ENCODE data around the gene DLST.
A peak's percentile ranks its signal among the peaks of the same experiment; 100 is the strongest.

The DLST gene

GRCh38 chr14:74860899-74861733 lies 20.6 kb upstream of the DLST start:
- peak; percentile 87 to 88 for DNase-seq

DNA sequence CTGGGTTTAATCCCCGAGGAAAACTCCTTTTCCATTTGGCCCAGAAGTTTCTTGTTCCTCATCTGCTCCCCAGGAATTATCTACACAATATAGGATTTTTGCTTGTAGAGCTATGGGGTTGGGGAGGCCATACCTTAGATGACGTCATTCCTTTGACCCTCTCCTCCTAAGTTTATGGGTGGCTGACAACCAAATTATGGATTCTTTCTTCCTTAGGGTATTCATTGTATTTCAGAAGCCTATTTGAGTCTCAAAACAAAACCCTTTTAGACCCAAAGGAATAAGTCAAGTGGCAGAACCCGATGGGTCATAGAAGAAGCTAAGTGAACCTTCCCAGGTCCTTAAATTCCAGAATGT lies 20.0 kb upstream of the DLST start:
- no peak for DNase-seq

DNA sequence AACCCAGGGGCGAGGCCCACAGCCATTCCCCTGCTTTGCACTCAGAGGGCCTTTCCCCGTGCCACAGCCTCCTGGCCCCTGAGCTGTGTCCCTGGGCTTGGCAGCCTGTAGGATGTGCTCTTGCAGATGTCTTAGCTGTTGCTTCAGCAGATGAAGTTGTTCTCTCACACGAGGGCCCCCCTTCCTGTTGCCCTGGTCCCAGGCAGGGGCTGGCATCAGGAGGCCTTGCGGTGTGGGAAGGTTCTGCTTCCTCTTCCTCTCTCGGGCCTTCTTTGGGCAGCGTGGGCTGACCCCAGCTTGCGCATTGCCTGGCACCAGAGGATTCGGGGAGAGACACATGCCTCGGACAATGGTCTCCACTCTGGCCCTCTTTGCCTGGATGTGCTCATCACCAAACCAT lies 18.4 kb upstream of the DLST start:
- DNase-seq, result no peak

- no peak for DNase-seq
Observed at GRCh38 chr14:74864198-74864597, 17.5 kb upstream of the DLST start.

DNA sequence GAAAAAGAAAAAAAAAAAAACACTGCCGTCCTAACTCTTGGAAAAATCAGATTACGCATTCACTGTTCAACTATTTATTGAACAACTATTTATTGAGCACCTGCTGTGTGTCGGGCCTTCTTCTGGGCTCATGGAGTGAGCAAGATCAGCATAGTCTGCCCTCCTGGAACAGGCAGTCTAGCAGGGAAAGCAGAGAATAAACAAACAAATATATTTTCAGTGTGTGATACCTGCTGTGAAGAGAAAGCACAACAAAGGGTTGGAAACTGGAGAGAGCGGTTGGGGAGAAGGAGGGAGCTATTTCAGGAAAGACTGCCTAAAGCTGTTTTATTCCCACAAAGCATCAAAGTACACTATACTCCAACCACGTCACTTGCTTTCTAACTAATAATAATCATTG lies 16.6 kb upstream of the DLST start:
- DNase-seq, result no peak

GRCh38 chr14:74866708-74867389 lies 14.9 kb upstream of the DLST start:
- DNase-seq, result no peak

DNA sequence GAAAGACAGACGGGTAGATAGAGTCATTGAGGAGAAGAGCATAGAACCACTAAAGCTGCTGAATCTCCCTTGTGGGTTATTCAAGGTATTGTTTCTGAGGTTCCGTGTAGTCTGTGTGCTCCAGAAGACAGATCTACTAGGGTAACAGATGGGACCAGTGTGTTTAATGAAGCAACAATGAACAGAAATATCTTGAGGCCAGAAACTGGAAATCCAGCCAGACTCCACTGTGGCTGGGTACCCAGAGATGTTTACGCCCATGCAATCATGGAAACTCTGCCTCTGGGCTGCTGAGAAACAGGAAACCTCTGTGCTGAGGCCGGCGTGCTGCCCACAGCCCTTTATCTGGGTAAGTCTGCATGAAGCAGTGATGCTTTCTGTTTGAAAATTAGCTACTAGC lies 14.0 kb upstream of the DLST start:
- peak; percentile 19 to 40 for DNase-seq

DNA sequence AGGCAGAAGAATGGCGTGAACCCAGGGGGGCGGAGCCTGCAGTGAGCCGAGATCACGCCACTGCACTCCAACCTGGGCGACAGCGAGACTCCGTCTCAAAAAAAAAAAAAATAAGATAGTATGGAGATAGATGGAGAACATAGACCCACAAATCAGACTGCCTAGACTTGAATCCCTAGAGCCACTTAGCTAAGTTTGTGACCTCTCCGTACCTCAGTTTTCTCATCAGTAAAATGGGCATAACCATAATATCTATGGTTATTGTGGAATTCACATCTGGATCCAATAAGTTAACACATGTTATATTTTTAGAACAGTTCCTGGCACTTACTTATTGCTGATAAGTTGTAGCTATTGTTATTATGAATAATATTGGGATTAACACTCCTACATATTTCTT lies 13.0 kb upstream of the DLST start:
- DNase-seq, result no peak

- DNase-seq, result no peak
Observed at GRCh38 chr14:74871819-74872218, 9.9 kb upstream of the DLST start.

DNA sequence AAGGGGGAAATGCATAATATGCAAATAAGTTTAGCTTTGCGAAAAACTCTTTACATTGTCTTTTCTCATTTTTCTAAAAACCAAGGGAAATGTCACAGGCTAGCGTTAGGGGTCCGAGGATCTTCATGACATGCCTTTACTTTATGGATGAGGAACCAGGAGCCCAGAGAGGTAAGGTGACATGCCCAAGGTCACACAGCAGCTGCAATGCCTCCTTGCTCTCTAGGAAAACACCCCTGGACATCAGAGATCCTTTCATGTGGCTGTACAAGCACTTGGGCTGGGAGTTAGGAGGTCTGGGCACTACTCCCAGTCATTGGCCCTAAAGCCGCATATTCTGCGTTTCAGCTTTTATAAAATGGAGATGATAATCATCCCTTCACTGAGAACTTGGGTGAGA lies 6.5 kb upstream of the DLST start:
- no peak for DNase-seq

DNA sequence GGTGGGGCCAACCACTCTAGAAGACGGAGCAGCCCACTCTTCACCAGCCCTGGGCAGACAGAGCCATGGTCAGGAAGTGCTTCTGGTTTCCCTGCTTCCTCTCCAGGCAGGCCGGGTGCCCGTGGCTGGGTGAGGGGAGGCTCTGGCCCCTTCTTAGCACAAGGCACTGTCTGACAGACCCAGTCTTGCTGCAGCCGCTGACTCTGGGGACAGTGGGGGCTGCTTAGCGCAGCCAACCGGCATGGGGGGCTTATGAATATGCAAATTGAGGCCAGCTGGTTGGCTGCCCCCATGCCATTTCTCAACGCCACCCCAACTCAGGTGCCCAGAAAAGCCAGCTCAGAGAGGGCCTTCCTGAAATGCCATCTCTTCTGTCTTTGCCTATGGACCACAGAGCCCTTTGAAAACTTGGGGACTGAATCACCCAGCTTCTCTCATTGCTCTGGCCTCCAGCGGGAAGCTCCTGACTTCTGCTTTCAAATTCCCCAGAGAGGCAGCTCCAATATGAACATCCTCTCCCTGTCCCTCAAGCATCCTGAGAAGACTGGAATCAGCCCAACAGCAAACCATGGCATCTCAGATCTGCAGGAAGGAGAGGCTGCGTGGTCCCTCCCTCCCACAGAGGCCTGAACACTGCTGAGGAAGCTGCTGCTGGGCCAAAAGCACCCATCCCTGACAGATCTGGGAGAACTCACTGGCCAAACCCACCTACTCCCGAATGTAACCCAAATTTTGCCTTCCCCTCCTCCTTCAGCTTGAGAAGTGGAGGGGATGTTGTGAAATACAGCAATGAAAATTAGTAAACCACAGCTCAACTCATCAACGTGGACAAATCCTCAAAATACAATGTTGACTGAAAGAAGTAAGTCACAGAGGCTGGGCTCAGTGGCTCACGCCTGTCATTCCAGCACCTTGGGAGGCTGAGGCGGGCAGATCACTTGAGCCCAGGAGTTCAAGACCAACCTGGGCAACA lies 5.5 kb upstream of the DLST start, which contains the start of gene PROX2:
Gene PROX2 (minus strand): TSS at position 205 of the 973 bp plus-strand sequence. CDS start 12,311 bp downstream, outside the sequence.
- peak; percentile 17 to 18 for DNase-seq

- DNase-seq, result no peak
Observed at GRCh38 chr14:74879427-74880182, 2.1 kb upstream of the DLST start.

GRCh38 chr14:74882103-74882920 lies 596 bp downstream of the DLST start:
- DNase-seq, result peak; percentile 60 to 75

DNA sequence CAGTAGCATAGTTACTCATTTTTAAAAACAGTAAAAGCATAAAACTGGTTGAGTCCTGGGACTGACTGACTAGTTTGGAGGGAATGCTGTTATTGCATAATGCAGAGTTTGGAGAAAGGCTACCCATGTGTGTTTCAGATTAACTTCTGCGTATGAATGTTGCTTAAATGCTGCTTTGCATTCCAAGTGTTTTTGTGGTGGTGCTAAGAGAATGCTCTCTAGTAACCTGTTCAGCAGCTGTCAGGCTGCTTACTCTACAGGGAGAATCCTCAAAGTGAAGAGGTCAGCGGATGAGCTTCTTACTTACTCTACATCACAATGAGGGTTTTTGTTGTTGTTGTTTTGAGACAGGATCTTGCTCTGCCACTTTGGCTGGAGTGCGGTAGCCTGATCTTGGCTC lies 4.3 kb downstream of the DLST start:
- no peak for DNase-seq

GRCh38 chr14:74888164-74889158 lies 6.7 kb downstream of the DLST start:
- DNase-seq, result peak in 1 of 2 donors; percentile 22

- DNase-seq, result no peak
Observed at GRCh38 chr14:74890262-74890661, 8.5 kb downstream of the DLST start.

- DNase-seq, result no peak
Observed at GRCh38 chr14:74891870-74892269, 10.2 kb downstream of the DLST start.

- no peak for DNase-seq
Observed at GRCh38 chr14:74892745-74893144, 11.0 kb downstream of the DLST start.

GRCh38 chr14:74893614-74894091 lies 11.9 kb downstream of the DLST start:
- no peak for DNase-seq

DNA sequence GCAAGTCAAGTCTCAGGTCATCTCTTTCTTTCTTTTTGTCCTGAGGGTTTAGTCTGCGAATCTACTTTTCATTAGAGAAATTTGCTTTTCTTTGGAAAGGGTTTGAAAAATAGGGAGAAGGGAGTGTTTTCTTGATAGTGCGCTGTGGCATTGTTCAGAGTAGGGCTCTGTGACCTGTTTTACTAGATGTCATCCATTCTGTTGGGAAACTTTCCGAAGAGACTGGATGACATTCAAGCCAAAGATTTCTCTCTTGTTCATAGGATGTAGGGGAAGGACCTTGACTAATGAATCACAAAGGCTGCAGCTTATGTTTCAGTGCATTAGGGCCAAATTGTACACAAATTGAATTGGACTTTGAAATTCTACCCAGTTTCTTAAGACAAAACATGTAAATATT lies 14.7 kb downstream of the DLST start:
- DNase-seq, result no peak
